Body of pancreas (tissue), 4 donors: ENCODE data around the gene TPST2.

ENCODE experiments used
- POLR2A ChIP-seq, 3 donors: fragments of 450-650 bp; IDR thresholded peaks; one replicate each; pipeline ENCODE4 v1.6.1; 2016; ENCODE audit warnings: antibody characterized with exemption in 3 of 3, mild to moderate bottlenecking in 2 of 3
- TF ChIP-seq, protein P1 (sequence below), 7 experiments: fragments of 450-650 bp in 4 of 7; fragments of 200-600 bp in 3 of 7; sonication (generic) in 3 of 7; IDR thresholded peaks; one replicate each; pipeline ENCODE4 v1.5.1; 2016 to 2019; ENCODE audit warnings: antibody characterized with exemption in 7 of 7

DNA sequence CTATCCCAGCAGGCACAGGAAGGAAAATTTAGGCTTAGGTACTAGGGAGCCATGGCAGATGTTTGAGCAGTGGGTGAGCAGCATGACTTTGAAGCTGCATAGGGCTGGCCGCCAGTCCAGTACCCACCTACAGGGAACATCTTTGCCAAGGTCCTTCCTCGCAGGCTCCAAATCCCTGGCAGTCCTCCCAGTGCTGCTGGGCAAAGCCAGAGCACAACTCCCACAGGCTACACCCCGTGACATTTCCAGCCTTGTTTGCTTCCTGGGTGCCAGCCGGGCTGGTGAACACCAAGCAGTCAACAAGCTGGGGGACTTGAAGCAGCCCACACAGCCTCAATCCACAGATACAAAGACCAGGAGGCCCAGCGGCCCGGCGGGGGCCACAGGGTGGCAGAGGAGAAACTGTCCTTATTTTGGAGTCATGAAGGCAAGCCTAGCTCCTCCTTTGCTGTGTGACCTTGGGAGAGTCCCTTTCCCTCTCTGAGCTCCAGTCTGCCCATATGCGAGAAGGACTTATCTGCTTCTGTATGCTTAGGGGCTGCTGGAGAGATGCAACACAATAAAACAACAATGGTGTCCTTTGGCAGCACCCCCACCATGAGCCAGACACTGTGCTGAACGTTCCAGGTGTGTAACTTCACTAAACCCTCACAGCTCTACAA, 28.0 kb downstream of the TPST2 start:
- TF ChIP-seq, protein P1, sequence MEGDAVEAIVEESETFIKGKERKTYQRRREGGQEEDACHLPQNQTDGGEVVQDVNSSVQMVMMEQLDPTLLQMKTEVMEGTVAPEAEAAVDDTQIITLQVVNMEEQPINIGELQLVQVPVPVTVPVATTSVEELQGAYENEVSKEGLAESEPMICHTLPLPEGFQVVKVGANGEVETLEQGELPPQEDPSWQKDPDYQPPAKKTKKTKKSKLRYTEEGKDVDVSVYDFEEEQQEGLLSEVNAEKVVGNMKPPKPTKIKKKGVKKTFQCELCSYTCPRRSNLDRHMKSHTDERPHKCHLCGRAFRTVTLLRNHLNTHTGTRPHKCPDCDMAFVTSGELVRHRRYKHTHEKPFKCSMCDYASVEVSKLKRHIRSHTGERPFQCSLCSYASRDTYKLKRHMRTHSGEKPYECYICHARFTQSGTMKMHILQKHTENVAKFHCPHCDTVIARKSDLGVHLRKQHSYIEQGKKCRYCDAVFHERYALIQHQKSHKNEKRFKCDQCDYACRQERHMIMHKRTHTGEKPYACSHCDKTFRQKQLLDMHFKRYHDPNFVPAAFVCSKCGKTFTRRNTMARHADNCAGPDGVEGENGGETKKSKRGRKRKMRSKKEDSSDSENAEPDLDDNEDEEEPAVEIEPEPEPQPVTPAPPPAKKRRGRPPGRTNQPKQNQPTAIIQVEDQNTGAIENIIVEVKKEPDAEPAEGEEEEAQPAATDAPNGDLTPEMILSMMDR (IDR thresholded peaks at IDR 0.05): peak in 3 of 7 experiments; percentile 4 to 22 (median 7)
- TF ChIP-seq POLR2A (IDR thresholded peaks at IDR 0.05): peak; percentile 39 to 65 (median 64)
